22Rv1 (cell line): ENCODE results near the gene ZNF423.

Source experiments
- CTCF ChIP-seq: fragments of 450-650 bp; IDR thresholded peaks from 2 replicates; pipeline ENCODE4 v1.5.1; 2017; ENCODE audit warnings: mild to moderate bottlenecking
- ZFX ChIP-seq: fragments of 450-650 bp; IDR thresholded peaks from 2 replicates; pipeline ENCODE4 v1.6.1; 2017; ENCODE audit warnings: antibody characterized with exemption, borderline replicate concordance

GRCh38 chr16:49861299-49861698, 5.4 kb upstream of the ZNF423 start:
- TF ChIP-seq CTCF (no peak), ZFX (no peak)
